GM12878 (cell line): Measurements from ENCODE around the gene NPBWR2. TPM values are rescaled to one million over a fixed set of nuclear protein-coding genes. Genes with fewer than 3 reads are reported as not detected.

Source experiments
- ATAC-seq: fragments of 200-7000 bp; cut with Tn5 transposase; 3 replicates; pipeline ENCODE4 v1.9.1; 2020; ENCODE audit warnings: mild to moderate bottlenecking, moderate library complexity
- BruUV-seq: library from RNA; stranded (reverse); fragments of 400-500 nt; replicated peaks from 2 replicates; lab custom pipeline; 2021; lab: Mats Ljungman, UMichigan
- CTCF ChIA-PET: fragments of 300-600 bp; sonication (Branson Sonifier 250); formaldehyde crosslinking; extraction: SDS; loops from one replicate; lab custom pipeline; 2021; ENCODE audit warnings: inconsistent platforms; lab: Yijun Ruan, JAX
- POLR2A ChIA-PET: fragments of 350-600 bp; formaldehyde crosslinking; extraction: SDS; loops from one replicate; lab custom pipeline; 2021; ENCODE audit warnings: inconsistent platforms; lab: Charles Lee
- RAD21 ChIA-PET: fragments of 300-600 bp; sonication (Branson Sonifier 250); formaldehyde crosslinking; loops from one replicate; lab custom pipeline; 2023; ENCODE audit warnings: antibody characterized with exemption; ENCODE audit not compliant: unreplicated experiment; lab: Charles Lee
- SMC1A ChIA-PET: fragments of 300-600 bp; sonication (Branson Sonifier 250); formaldehyde crosslinking; loops from one replicate; lab custom pipeline; 2023; ENCODE audit not compliant: unreplicated experiment, uncharacterized antibody; lab: Charles Lee
- DNase-seq: peaks from one replicate; pipeline ENCODE4 v3.0.0-alpha.2; 2011; ENCODE audit warnings: low read depth, low spot score
- FAIRE-seq: peaks from 3 replicates; lab custom pipeline; 2011; peaks lifted over from hg19 to GRCh38; lab: Jason Lieb, UNC
- H2AFZ ChIP-seq: 2 replicates; pipeline ENCODE4 v1.6.0; 2011; ENCODE audit warnings: low read depth, low read length, control low read depth; ENCODE audit not compliant: control insufficient read depth
- H3K27ac ChIP-seq: 2 replicates; pipeline ENCODE4 v1.5.1; 2011; ENCODE audit warnings: control low read depth; ENCODE audit not compliant: control insufficient read depth, insufficient read depth
- H3K27me3 ChIP-seq, 2 experiments: replicated peaks in 1 of 2; 2 replicates each; pipeline versions ENCODE4 v1.6.0 to v1.6.1; 2011; ENCODE audit warnings: low read length in 1 of 2; ENCODE audit not compliant: control insufficient read depth in 2 of 2, insufficient read depth in 2 of 2
- H3K36me3 ChIP-seq, 2 experiments: 2 replicates each; pipeline ENCODE4 v1.5.1; 2011; ENCODE audit warnings: low read length in 1 of 2; ENCODE audit not compliant: control insufficient read depth in 2 of 2, insufficient read depth in 2 of 2
- H3K4me1 ChIP-seq: 2 replicates; pipeline ENCODE4 v1.6.1; 2011; ENCODE audit warnings: mild to moderate bottlenecking, low read length, moderate library complexity, mixed read lengths; ENCODE audit not compliant: control insufficient read depth, insufficient read depth
- H3K4me2 ChIP-seq: 2 replicates; pipeline ENCODE4 v1.6.0; 2011; ENCODE audit warnings: control low read depth; ENCODE audit not compliant: control insufficient read depth, insufficient read depth
- H3K4me3 ChIP-seq: fragments of 200-600 bp; sonication (generic); 2 replicates; pipeline ENCODE4 v1.5.1; 2016
- H3K79me2 ChIP-seq: 2 replicates; pipeline ENCODE4 v1.6.0; 2011; ENCODE audit warnings: low read length; ENCODE audit not compliant: control insufficient read depth, insufficient read depth
- H3K9ac ChIP-seq: 2 replicates; pipeline ENCODE4 v1.8.0; 2011; ENCODE audit warnings: low read length, control low read depth, mixed read lengths; ENCODE audit not compliant: control insufficient read depth, insufficient read depth
- H3K9me3 ChIP-seq: replicated peaks from 3 replicates; pipeline ENCODE4 v1.5.1; 2011; ENCODE audit warnings: mild to moderate bottlenecking, low read length; ENCODE audit not compliant: control insufficient read depth, insufficient read depth
- H4K20me1 ChIP-seq: 2 replicates; pipeline ENCODE4 v1.6.0; 2011; ENCODE audit not compliant: control insufficient read depth, insufficient read depth
- DPF2 ChIP-seq: fragments of 450-650 bp; IDR thresholded peaks from 2 replicates; pipeline ENCODE4 v1.6.1; 2017; ENCODE audit warnings: mild to moderate bottlenecking
- EED ChIP-seq: sonication (generic); IDR thresholded peaks from 2 replicates; pipeline ENCODE4 v1.6.1; 2016; ENCODE audit warnings: antibody characterized with exemption, low read depth
- FOXM1 ChIP-seq: IDR thresholded peaks from 2 replicates; pipeline ENCODE4 v1.6.1; 2012; ENCODE audit warnings: low read depth, mild to moderate bottlenecking, inconsistent platforms, low read length, moderate library complexity
- HDAC6 ChIP-seq: fragments of 200-600 bp; sonication (generic); IDR thresholded peaks from one replicate; pipeline ENCODE4 v1.8.0; 2017; ENCODE audit warnings: antibody characterized with exemption; ENCODE audit not compliant: unreplicated experiment
- JUNB ChIP-seq: IDR thresholded peaks from 2 replicates; pipeline ENCODE4 v1.6.1; 2016; ENCODE audit warnings: antibody characterized with exemption, mild to moderate bottlenecking
- MYB ChIP-seq: fragments of 150-350 bp; IDR thresholded peaks from 2 replicates; pipeline ENCODE4 v1.6.1; 2014; ENCODE audit warnings: mild to moderate bottlenecking, low read depth, low read length, borderline replicate concordance
- NFYB ChIP-seq: IDR thresholded peaks from 2 replicates; pipeline ENCODE4 v1.6.1; 2011; ENCODE audit warnings: low read depth, mild to moderate bottlenecking, low read length, improper control_type of control experiment, moderate library complexity; ENCODE audit not compliant: insufficient read depth
- POLR2AphosphoS2 ChIP-seq: IDR thresholded peaks from 2 replicates; pipeline ENCODE4 v1.6.1; 2011; ENCODE audit warnings: low read depth, mild to moderate bottlenecking, low read length, improper control_type of control experiment, moderate library complexity
- POU2F2 ChIP-seq: IDR thresholded peaks from 3 replicates; pipeline ENCODE4 v1.6.1; 2011; ENCODE audit warnings: low read depth, mild to moderate bottlenecking, low read length, borderline replicate concordance
- RB1 ChIP-seq: fragments of 450-650 bp; formaldehyde crosslinking; IDR thresholded peaks from 2 replicates; pipeline ENCODE4 v1.6.1; 2017; ENCODE audit warnings: mild to moderate bottlenecking, borderline replicate concordance
- SKIL ChIP-seq: fragments of 450-650 bp; IDR thresholded peaks from 2 replicates; pipeline ENCODE4 v1.6.1; 2017; ENCODE audit warnings: mild to moderate bottlenecking, low read depth, inconsistent platforms; ENCODE audit not compliant: poor library complexity, severe bottlenecking
- WRNIP1 ChIP-seq: IDR thresholded peaks from 2 replicates; pipeline ENCODE4 v1.6.1; 2011; ENCODE audit warnings: low read depth, low read length, improper control_type of control experiment, borderline replicate concordance
- YY1 ChIP-seq: IDR thresholded peaks from 2 replicates; pipeline ENCODE4 v1.6.1; 2011; ENCODE audit warnings: low read depth, mild to moderate bottlenecking, low read length
- WGBS: methylation state at CpG from one replicate; pipeline ENCODE4 v1.1.6; 2016; ENCODE audit warnings: low lambda C conversion rate; ENCODE audit not compliant: insufficient replicate concordance, insufficient coverage; ENCODE audit errors: missing lambda C conversion rate; 5-methylcytosine and 5-hydroxymethylcytosine counted together
- in situ Hi-C: fragments of 300-500 bp; cut with MboI; formaldehyde crosslinking; loops from 9 replicates; pipeline ENCODE4 v1.14.3; 2018; ENCODE audit warnings: mixed read lengths
- intact Hi-C: fragments of 100-400 bp; cut with micrococcal nuclease; formaldehyde crosslinking; loops from one replicate; pipeline ENCODE4 v1.14.2; 2022; ENCODE audit not compliant: unreplicated experiment
- polyA plus RNA-seq, 11 experiments: library from polyadenylated mRNA; depleted of rRNA in 4 of 11; unstranded in 6 of 11; stranded (reverse) in 5 of 11; fragments of >200 nt; fragmentation: Nextera tagmentation in 4 of 11; fragmentation: Illumina TruSeq in 1 of 11; extraction: Ambion mirVana in 4 of 11; extraction: Trizol in 1 of 11; gene quantifications; 1 replicate in 1 of 11; 2 replicates in 10 of 11; pipeline versions ENCODE4 v1.2.1 to v1.2.3, GENCODE V29; 2011 to 2016; ENCODE audit warnings: inconsistent platforms in 2 of 11, missing spikeins in 2 of 11, low read depth in 1 of 11
- total RNA-seq, 4 experiments: library from RNA; depleted of rRNA in 3 of 4; stranded (reverse); fragments of >200 nt in 3 of 4; fragmentation: Illumina TruSeq in 1 of 4; extraction: Trizol in 1 of 4; gene quantifications; 2 replicates each; pipeline versions ENCODE4 v1.2.1 to v1.2.3, GENCODE V29; 2013 to 2021
- TF ChIP-seq, protein P1 (sequence below): fragments of 150-350 bp; IDR thresholded peaks from 2 replicates; pipeline ENCODE4 v1.6.1; 2014; ENCODE audit warnings: mild to moderate bottlenecking, low read depth, low read length

The NPBWR2 gene
- total and polyA plus RNA-seq, 10 of the 15 experiments (the other 5 are each of a cell fraction or from before 2014, with no cell fraction given) = not detected

GRCh38 chr20:64106435-64106961 lies 867 bp downstream of the NPBWR2 start:
- in situ Hi-C loops = no loop called here
- POLR2A ChIA-PET = no interaction called here

More at GRCh38 chr20:64106435-64106961, 867 bp downstream of the NPBWR2 start:
- intact Hi-C loops = no loop called here
- no peak for ATAC-seq
- SMC1A ChIA-PET = no interaction called here
- no peak overlapping the region for H3K4me3 ChIP-seq
- H3K36me3 ChIP-seq = no peaks in the 10 kb centered on the region
- H3K27ac ChIP-seq = no peak overlapping the region
- no peaks in the 10 kb centered on the region for H3K79me2 ChIP-seq
- no peak overlapping the region for H2AFZ ChIP-seq
- WGBS = 48% methylated on average over 28 of the region's 28 CpGs
- CTCF ChIA-PET = interaction anchor here (1.1 to 4.6 kb wide), 3 partner anchors 14 to 179 kb away, joined by 3 to 23 read pairs (median 3); no protein-coding TSS in a partner anchor
- H3K9me3 ChIP-seq = no peaks in the 10 kb centered on the region
- no peak overlapping the region for H3K9ac ChIP-seq
- TF ChIP-seq FOXM1 (no peak), RB1 (no peak), MYB (no peak), NFYB (no peak), HDAC6 (no peak), EED (no peak), JUNB (no peak), DPF2 (no peak), WRNIP1 (no peak), YY1 (no peak), POU2F2 (no peak), POLR2AphosphoS2 (no peak), SKIL (no peak)
- TF ChIP-seq, protein P1, sequence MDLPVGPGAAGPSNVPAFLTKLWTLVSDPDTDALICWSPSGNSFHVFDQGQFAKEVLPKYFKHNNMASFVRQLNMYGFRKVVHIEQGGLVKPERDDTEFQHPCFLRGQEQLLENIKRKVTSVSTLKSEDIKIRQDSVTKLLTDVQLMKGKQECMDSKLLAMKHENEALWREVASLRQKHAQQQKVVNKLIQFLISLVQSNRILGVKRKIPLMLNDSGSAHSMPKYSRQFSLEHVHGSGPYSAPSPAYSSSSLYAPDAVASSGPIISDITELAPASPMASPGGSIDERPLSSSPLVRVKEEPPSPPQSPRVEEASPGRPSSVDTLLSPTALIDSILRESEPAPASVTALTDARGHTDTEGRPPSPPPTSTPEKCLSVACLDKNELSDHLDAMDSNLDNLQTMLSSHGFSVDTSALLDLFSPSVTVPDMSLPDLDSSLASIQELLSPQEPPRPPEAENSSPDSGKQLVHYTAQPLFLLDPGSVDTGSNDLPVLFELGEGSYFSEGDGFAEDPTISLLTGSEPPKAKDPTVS = no peak
- TF ChIP-seq, all 136 proteins: peak for 0
- no peak for FAIRE-seq
- BruUV-seq = no TSS peak
- DNase-seq = no peak
- RAD21 ChIA-PET = interaction anchor here (0.9 to 2.3 kb wide), 2 partner anchors 16 to 67 kb away, joined by 3 to 7 read pairs; no protein-coding TSS in a partner anchor
- Histone ChIP-seq H3K27me3 (peaks cover 3 to 5% of the 10 kb centered on the region in 2 experiments; a peak in 3 of 4 replicates), H3K4me2 (no peak overlapping the region), H4K20me1 (no peaks in the 10 kb centered on the region), H3K4me1 (no peaks in the 10 kb centered on the region; the same call in 1 of the 2 replicates)
